ENCODE results near the gene RHBDL1.

The RHBDL1 gene

GRCh38 chr16:700684-701584, 25.5 kb downstream of the RHBDL1 start:
- Histone ChIP-seq H3K4me2 (ENCODE audit: insufficient read depth, low read length, poor library complexity, severe bottlenecking) (peak overlapping the region; percentile 2), H3K27me3 (ENCODE audit: control insufficient read depth in 3 of 3, insufficient read depth in 3 of 3, low read depth in 1 of 3, low read length in 3 of 3) (peaks cover 33 to 85% (median 36%) of the 10 kb centered on the region in 3 experiments), H2BK120ac (ENCODE audit: low read depth, low read length) (no peak overlapping the region), H3K4me3 (ENCODE audit: low read length in 2 of 2) (peak overlapping the region in 1 of 2 donors; percentile 6), H2BK5ac (ENCODE audit: low read length) (no peak overlapping the region), H2BK15ac (ENCODE audit: low read length) (no peak overlapping the region), H4K91ac (ENCODE audit: low read depth, low read length, poor library complexity) (no peak overlapping the region), H3K27ac (replicated peaks; ENCODE audit: low read length) (no peak overlapping the region), H4K8ac (ENCODE audit: low read depth, low read length) (no peak overlapping the region), H3K14ac (ENCODE audit: low read length) (no peak overlapping the region), H3K9me3 (replicated peaks in 1 of 2; ENCODE audit: control insufficient read depth in 2 of 2, insufficient read depth in 1 of 2, low read depth in 1 of 2, low read length in 2 of 2) (no peaks in the 10 kb centered on the region), H3K18ac (ENCODE audit: low read length) (no peak overlapping the region), H3K4ac (ENCODE audit: low read length) (no peak overlapping the region), H2BK12ac (ENCODE audit: low read length) (no peak overlapping the region), H2AK5ac (ENCODE audit: low read depth, low read length) (no peak overlapping the region), H3K9ac (ENCODE audit: low read depth, low read length, poor library complexity) (no peak overlapping the region), H3K79me1 (ENCODE audit: low read depth, low read length) (peaks cover 2% of the 10 kb centered on the region), H3K36me3 (replicated peaks in 1 of 2; ENCODE audit: control insufficient read depth in 2 of 2, insufficient read depth in 2 of 2, low read length in 2 of 2) (no peaks in the 10 kb centered on the region), H3K23ac (ENCODE audit: low read depth, low read length, poor library complexity) (peak overlapping the region; percentile 34), H2AFZ (ENCODE audit: low read length) (no peak overlapping the region), H3K4me1 (ENCODE audit: control insufficient read depth in 2 of 2, insufficient read depth in 1 of 2, low read depth in 1 of 2, low read length in 2 of 2) (peaks cover 0 to 13% of the 10 kb centered on the region in 2 donors)
- DNase-seq (ENCODE audit: low spot score): peak; percentile 75
- WGBS, 2 donors (ENCODE audit: extremely low coverage in 2 of 2, insufficient read length in 2 of 2, insufficient replicate concordance in 1 of 2): no CpG with 5 or more reads among the region's 76 CpGs

GRCh38 chr16:702341-702740, 26.9 kb downstream of the RHBDL1 start:
- Histone ChIP-seq H2BK15ac (ENCODE audit: low read length) (no peak overlapping the region), H4K8ac (ENCODE audit: low read depth, low read length) (no peak overlapping the region), H3K14ac (ENCODE audit: low read length) (no peak overlapping the region), H3K4me2 (ENCODE audit: insufficient read depth, low read length, poor library complexity, severe bottlenecking) (no peak overlapping the region), H4K91ac (ENCODE audit: low read depth, low read length, poor library complexity) (no peak overlapping the region), H3K23ac (ENCODE audit: low read depth, low read length, poor library complexity) (no peak overlapping the region), H3K36me3 (replicated peaks in 1 of 2; ENCODE audit: control insufficient read depth in 2 of 2, insufficient read depth in 2 of 2, low read length in 2 of 2) (no peaks in the 10 kb centered on the region), H3K4me3 (ENCODE audit: low read length in 2 of 2) (peak overlapping the region in 1 of 2 donors; percentile 59), H3K9ac (ENCODE audit: low read depth, low read length, poor library complexity) (no peak overlapping the region), H2AK5ac (ENCODE audit: low read depth, low read length) (no peak overlapping the region), H3K27ac (replicated peaks; ENCODE audit: low read length) (no peak overlapping the region), H3K18ac (ENCODE audit: low read length) (peak overlapping the region; percentile 17), H3K27me3 (ENCODE audit: control insufficient read depth in 3 of 3, insufficient read depth in 3 of 3, low read depth in 1 of 3, low read length in 3 of 3) (peaks cover 41 to 87% (median 44%) of the 10 kb centered on the region in 3 experiments), H3K4me1 (ENCODE audit: control insufficient read depth in 2 of 2, insufficient read depth in 1 of 2, low read depth in 1 of 2, low read length in 2 of 2) (peaks cover 0 to 25% of the 10 kb centered on the region in 2 donors), H3K79me1 (ENCODE audit: low read depth, low read length) (peaks cover 2% of the 10 kb centered on the region), H2BK12ac (ENCODE audit: low read length) (no peak overlapping the region), H2AFZ (ENCODE audit: low read length) (no peak overlapping the region), H3K4ac (ENCODE audit: low read length) (no peak overlapping the region), H3K9me3 (replicated peaks in 1 of 2; ENCODE audit: control insufficient read depth in 2 of 2, insufficient read depth in 1 of 2, low read depth in 1 of 2, low read length in 2 of 2) (no peaks in the 10 kb centered on the region), H2BK120ac (ENCODE audit: low read depth, low read length) (no peak overlapping the region), H2BK5ac (ENCODE audit: low read length) (peak overlapping the region; percentile 53)
- DNase-seq (ENCODE audit: low spot score): no peak
- no CpG with 5 or more reads among the region's 19 CpGs for WGBS, 2 donors (ENCODE audit: extremely low coverage in 2 of 2, insufficient read length in 2 of 2, insufficient replicate concordance in 1 of 2)

GRCh38 chr16:703406-703805, 27.9 kb downstream of the RHBDL1 start:
- H3K4me3 ChIP-seq (ENCODE audit: low read length in 2 of 2): no peak overlapping the region
- no peak for DNase-seq (ENCODE audit: low spot score)
- peaks cover 2% of the 10 kb centered on the region for H3K79me1 ChIP-seq (ENCODE audit: low read depth, low read length)
- H3K23ac ChIP-seq (ENCODE audit: low read depth, low read length, poor library complexity): peak overlapping the region; percentile 91
- H3K9ac ChIP-seq (ENCODE audit: low read depth, low read length, poor library complexity): no peak overlapping the region
- no CpG with 5 or more reads among the region's 12 CpGs for WGBS, 2 donors (ENCODE audit: extremely low coverage in 2 of 2, insufficient read length in 2 of 2, insufficient replicate concordance in 1 of 2)
- H2BK5ac ChIP-seq (ENCODE audit: low read length): peak overlapping the region; percentile 75
- no peak overlapping the region for H3K4ac ChIP-seq (ENCODE audit: low read length)
- peaks cover 41 to 92% (median 51%) of the 10 kb centered on the region in 3 experiments for H3K27me3 ChIP-seq (ENCODE audit: control insufficient read depth in 3 of 3, insufficient read depth in 3 of 3, low read depth in 1 of 3, low read length in 3 of 3)
- no peak overlapping the region for H2BK12ac ChIP-seq (ENCODE audit: low read length)
- H2AFZ ChIP-seq (ENCODE audit: low read length): no peak overlapping the region
- H4K91ac ChIP-seq (ENCODE audit: low read depth, low read length, poor library complexity): no peak overlapping the region
- H2BK120ac ChIP-seq (ENCODE audit: low read depth, low read length): no peak overlapping the region
- no peaks in the 10 kb centered on the region for H3K9me3 ChIP-seq (replicated peaks in 1 of 2; ENCODE audit: control insufficient read depth in 2 of 2, insufficient read depth in 1 of 2, low read depth in 1 of 2, low read length in 2 of 2)
- no peak overlapping the region for H3K27ac ChIP-seq (replicated peaks; ENCODE audit: low read length)
- H3K18ac ChIP-seq (ENCODE audit: low read length): no peak overlapping the region
- H3K4me1 ChIP-seq (ENCODE audit: control insufficient read depth in 2 of 2, insufficient read depth in 1 of 2, low read depth in 1 of 2, low read length in 2 of 2): peaks cover 0 to 25% of the 10 kb centered on the region in 2 donors
- no peak overlapping the region for H4K8ac ChIP-seq (ENCODE audit: low read depth, low read length)
- no peak overlapping the region for H2AK5ac ChIP-seq (ENCODE audit: low read depth, low read length)
- no peak overlapping the region for H3K14ac ChIP-seq (ENCODE audit: low read length)
- H3K36me3 ChIP-seq (replicated peaks in 1 of 2; ENCODE audit: control insufficient read depth in 2 of 2, insufficient read depth in 2 of 2, low read length in 2 of 2): no peaks in the 10 kb centered on the region
- peak overlapping the region; percentile 17 for H2BK15ac ChIP-seq (ENCODE audit: low read length)
- no peak overlapping the region for H3K4me2 ChIP-seq (ENCODE audit: insufficient read depth, low read length, poor library complexity, severe bottlenecking)

GRCh38 chr16:704047-704446, 28.6 kb downstream of the RHBDL1 start:
- H3K9ac ChIP-seq (ENCODE audit: low read depth, low read length, poor library complexity): no peak overlapping the region
- no peak overlapping the region for H3K18ac ChIP-seq (ENCODE audit: low read length)
- WGBS, 2 donors (ENCODE audit: extremely low coverage in 2 of 2, insufficient read length in 2 of 2, insufficient replicate concordance in 1 of 2): no CpG with 5 or more reads among the region's 7 CpGs
- peak overlapping the region; percentile 75 for H2BK5ac ChIP-seq (ENCODE audit: low read length)
- H3K9me3 ChIP-seq (replicated peaks in 1 of 2; ENCODE audit: control insufficient read depth in 2 of 2, insufficient read depth in 1 of 2, low read depth in 1 of 2, low read length in 2 of 2): no peaks in the 10 kb centered on the region
- peaks cover 2% of the 10 kb centered on the region for H3K79me1 ChIP-seq (ENCODE audit: low read depth, low read length)
- H4K91ac ChIP-seq (ENCODE audit: low read depth, low read length, poor library complexity): no peak overlapping the region
- peak overlapping the region; percentile 17 for H2BK15ac ChIP-seq (ENCODE audit: low read length)
- H3K4ac ChIP-seq (ENCODE audit: low read length): no peak overlapping the region
- H2BK120ac ChIP-seq (ENCODE audit: low read depth, low read length): peak overlapping the region; percentile 76
- peak overlapping the region in 1 of 2 donors; percentile 64 for H3K4me3 ChIP-seq (ENCODE audit: low read length in 2 of 2)
- no peak overlapping the region for H3K4me2 ChIP-seq (ENCODE audit: insufficient read depth, low read length, poor library complexity, severe bottlenecking)
- H2AFZ ChIP-seq (ENCODE audit: low read length): no peak overlapping the region
- peaks cover 41 to 95% (median 51%) of the 10 kb centered on the region in 3 experiments for H3K27me3 ChIP-seq (ENCODE audit: control insufficient read depth in 3 of 3, insufficient read depth in 3 of 3, low read depth in 1 of 3, low read length in 3 of 3)
- H4K8ac ChIP-seq (ENCODE audit: low read depth, low read length): no peak overlapping the region
- no peak overlapping the region for H3K14ac ChIP-seq (ENCODE audit: low read length)
- peaks cover under 1 to 29% of the 10 kb centered on the region in 2 donors for H3K4me1 ChIP-seq (ENCODE audit: control insufficient read depth in 2 of 2, insufficient read depth in 1 of 2, low read depth in 1 of 2, low read length in 2 of 2)
- no peaks in the 10 kb centered on the region for H3K36me3 ChIP-seq (replicated peaks in 1 of 2; ENCODE audit: control insufficient read depth in 2 of 2, insufficient read depth in 2 of 2, low read length in 2 of 2)
- no peak overlapping the region for H2BK12ac ChIP-seq (ENCODE audit: low read length)
- peak overlapping the region; percentile 91 for H3K23ac ChIP-seq (ENCODE audit: low read depth, low read length, poor library complexity)
- H3K27ac ChIP-seq (replicated peaks; ENCODE audit: low read length): no peak overlapping the region
- no peak overlapping the region for H2AK5ac ChIP-seq (ENCODE audit: low read depth, low read length)
- no peak for DNase-seq (ENCODE audit: low spot score)

Measured in neuronal stem cell (in vitro differentiated cells).